Pons (tissue), 1 donor: ENCODE results near the gene SCAMP3.
"Not testable (repeated sequence)": the region's sequence is repeated elsewhere in the genome, so short reads cannot be mapped to it uniquely, and the experiment has no call there.

ENCODE experiments used
- DNase-seq: peaks from one replicate; pipeline ENCODE4 v3.0.0-alpha.2; 2016; ENCODE audit warnings: low spot score

SCAMP3 gene

DNA sequence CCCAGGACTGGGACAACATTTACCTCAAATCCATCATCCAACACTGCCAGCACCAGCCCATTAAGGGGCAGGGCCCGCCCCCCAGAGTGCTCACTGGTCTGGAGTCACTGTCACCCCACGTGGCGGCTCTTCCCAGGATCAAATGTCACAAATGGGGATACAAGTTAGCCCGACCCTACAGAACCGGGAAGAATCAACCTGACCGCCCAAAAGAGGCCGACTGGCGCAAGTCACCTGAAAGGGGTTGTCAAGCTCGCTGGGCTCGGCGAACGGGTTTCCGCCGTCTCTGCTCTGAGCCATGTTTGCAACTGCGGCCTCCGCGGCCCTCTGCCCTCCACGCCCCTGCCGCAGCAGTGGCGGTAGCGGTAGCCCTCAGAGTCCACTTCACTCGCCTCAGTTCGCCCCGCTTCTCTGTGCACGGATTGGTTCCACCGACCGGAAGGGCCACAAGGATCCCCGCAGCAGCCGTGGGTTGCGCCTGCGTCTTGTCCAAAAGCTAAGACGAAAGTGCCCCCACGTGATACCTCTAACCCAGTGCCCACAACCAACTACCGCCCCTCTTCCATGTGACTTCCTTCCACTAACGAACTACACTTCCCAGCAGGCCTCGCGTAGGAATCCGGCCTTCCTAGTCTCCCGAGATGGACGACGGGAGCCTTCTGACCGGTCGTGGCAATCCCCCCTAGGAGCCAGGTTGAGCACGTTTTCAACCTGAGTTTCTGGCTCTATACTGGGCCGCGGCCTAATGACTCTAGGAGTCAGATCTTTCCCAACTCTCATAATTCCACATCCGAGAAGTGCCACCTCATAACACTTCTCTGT lies at the start of gene SCAMP3:
SCAMP3 (minus strand) TSS at position 509 of the 822 bp plus-strand sequence; CDS start at position 300, 209 bp downstream.
- DNase-seq = peak; percentile 99

- DNase-seq = no peak
Measured at GRCh38 chr1:155309423-155310021, 47.4 kb upstream of the SCAMP3 start.

GRCh38 chr1:155308493-155309422 lies 46.6 kb upstream of the SCAMP3 start, which contains the start of gene FDPS:
Gene FDPS (plus strand): TSS chr1:155308866. CDS start chr1:155309790, 924 bp downstream.
- peak; percentile 99 for DNase-seq

- DNase-seq = peak; percentile 55
Measured at GRCh38 chr1:155307247-155307740, 45.1 kb upstream of the SCAMP3 start.

- DNase-seq = no peak
Measured at GRCh38 chr1:155305881-155306391, 43.8 kb upstream of the SCAMP3 start.

GRCh38 chr1:155304558-155305063 lies 42.5 kb upstream of the SCAMP3 start:
- no peak for DNase-seq

- DNase-seq = no peak
Measured at GRCh38 chr1:155301342-155301841, 39.2 kb upstream of the SCAMP3 start, which contains the start of gene PKLR. Gene PKLR (minus strand): TSS chr1:155301438. CDS start chr1:155301395, 43 bp downstream.

DNA sequence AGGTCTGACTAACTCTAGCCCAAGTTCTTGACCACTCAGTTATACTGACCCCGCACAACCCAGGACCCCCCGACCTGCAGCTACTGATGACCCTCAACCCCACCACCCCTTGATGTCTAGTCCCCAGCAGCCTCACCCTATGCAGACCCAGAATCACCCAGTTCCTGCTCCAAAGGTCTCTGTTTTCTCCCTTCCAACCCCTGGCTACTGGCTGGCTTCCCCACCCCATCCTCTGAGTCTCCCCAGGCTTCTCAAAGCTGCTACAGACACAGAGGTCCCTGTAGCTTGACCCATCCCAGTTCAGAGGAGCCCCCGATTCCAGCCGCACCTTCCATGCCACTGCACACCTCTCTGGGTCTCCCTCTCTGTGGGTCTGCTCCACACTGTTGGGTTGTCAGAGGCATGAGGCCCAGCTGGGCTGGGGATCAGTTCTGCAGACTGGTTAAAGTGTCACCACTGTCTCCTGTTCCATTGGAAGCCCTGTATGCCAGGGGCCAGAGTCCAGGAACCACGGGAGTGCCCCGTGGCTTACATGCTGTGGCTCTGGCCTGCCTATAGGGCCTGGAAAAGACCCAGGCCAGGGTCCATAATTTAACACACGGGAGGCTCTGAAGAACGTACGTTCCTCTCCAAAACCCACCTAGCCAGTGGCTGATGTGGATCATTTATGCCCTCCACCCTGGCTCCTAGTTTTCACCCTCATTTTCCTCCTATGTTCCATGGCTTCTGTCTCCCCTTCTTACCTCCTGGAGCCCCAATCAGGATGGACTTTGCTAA lies 38.6 kb upstream of the SCAMP3 start:
- DNase-seq = no peak

DNA sequence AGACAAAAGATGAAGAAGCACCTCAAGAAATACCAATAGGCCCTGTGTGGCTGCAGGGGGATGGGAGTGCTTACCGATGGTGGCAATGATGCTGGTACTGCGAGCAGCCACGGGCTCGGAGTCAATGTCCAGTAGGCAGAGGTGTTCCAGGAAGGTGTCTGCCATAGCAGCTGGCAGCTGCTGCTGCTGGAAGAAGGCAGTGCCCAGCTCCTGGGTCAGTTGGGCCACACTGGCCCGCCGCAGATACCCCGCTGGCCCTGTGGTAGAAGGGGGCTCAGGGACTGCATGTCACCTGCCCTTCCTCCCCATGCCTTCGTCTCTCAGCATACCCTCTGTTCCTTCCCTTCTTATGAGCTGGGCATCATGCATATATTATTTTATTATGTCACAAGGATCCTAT lies 37.9 kb upstream of the SCAMP3 start:
- no peak for DNase-seq

GRCh38 chr1:155297384-155297783 lies 35.2 kb upstream of the SCAMP3 start:
- no peak for DNase-seq

DNA sequence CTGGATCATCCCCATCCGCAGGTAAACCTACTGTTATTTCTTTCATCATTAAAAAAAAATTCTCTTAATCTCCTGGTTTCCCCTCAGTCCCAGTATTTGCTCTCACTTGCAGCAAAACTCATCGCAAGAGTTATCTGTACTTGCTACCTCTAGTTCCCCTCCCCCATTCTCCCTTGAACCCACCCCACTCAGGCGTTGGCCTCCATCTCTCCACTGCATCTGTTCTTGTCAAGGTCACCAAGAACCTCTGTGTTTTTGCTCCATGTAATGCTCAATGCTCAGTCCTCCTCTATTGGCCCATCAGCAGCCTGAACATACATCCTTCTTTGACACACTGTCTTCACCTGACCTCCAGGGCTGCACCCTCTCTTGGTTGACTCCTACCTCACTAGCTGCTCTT lies 34.5 kb upstream of the SCAMP3 start:
- DNase-seq = no peak

- no peak for DNase-seq
Measured at GRCh38 chr1:155295942-155296267, 33.7 kb upstream of the SCAMP3 start.

DNA sequence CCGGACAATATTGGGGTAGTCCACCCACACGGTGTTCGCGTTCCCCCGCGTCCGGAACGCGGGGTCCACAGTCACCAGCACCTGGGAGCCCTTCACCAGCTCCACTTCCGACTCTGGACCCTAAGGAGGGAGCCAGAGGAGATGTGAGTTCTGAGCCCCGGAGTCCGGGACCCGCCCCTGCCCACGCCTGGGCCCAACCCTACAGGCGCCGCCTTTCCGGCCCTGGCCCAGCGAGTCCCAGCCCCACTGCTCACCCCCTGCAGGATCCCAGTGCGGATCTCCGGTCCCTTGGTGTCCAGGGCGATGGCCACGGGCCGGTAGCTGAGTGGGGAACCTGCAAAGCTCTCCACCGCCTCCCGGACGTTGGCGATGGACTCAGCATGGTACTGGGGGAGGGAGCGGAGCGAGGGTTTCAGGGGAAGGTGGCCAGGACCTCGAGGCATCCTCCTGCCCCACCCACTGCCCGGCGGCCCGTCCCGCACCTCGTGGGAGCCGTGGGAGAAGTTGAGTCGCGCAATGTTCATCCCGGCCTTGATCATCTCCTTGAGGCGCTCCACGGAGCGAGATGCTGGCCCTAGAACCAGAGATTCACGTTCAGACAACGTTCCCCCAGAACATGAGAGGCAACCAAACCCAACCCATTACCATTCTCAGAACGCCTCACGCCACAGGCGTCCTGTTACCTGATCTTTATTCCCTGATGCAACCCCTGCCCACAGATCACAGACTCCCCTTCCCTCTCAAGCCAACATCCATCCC lies 33.2 kb upstream of the SCAMP3 start:
- DNase-seq = no peak

GRCh38 chr1:155294520-155295182 lies 32.5 kb upstream of the SCAMP3 start:
- DNase-seq = no peak

DNA sequence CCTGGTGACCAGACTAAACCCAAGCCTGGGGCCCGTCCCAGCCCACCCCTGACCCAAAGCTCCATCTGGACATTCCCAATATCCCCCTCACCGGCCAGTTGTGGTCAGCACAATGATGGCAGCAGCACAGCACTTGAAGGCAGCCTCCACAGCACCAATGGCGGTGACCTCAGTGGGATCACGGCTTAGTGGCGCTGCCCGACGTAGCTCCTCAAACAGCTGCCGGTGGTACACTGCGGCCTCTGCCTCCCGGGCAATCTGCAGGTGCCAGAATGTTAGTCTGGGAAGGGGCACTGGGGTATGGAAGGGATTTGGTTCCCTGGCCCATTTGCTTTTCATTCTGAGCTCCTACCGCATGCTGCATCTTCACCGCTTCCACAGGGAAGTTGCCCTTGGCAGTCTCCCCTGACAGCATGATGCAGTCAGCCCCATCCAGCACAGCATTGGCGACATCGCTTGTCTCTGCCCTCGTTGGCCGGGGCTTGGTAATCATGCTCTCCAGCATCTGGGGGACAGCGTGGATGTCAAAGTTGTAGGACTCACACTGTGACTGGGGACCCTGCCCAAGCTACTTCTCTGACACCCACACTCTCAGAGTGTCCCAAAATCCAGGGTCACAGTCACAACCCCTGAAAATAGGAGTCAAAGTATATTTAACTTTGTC lies 31.1 kb upstream of the SCAMP3 start:
- DNase-seq = no peak

GRCh38 chr1:155291006-155291405 lies 28.8 kb upstream of the SCAMP3 start:
- not testable (repeated sequence) for DNase-seq

- DNase-seq = no peak
Measured at GRCh38 chr1:155287987-155288543, 25.9 kb upstream of the SCAMP3 start.

GRCh38 chr1:155286544-155286943 lies 24.4 kb upstream of the SCAMP3 start:
- no peak for DNase-seq
